GM19468 (cell line): ENCODE data around the gene OMA1.
"Not testable (repeated sequence)": the region's sequence is repeated elsewhere in the genome, so short reads cannot be mapped to it uniquely, and the experiment has no call there.

Source experiments
- ATAC-seq: cut with Tn5 transposase; IDR thresholded peaks from one replicate; pipeline ENCODE4 v1.9.1; 2021; ENCODE audit warnings: mild to moderate bottlenecking, moderate library complexity, moderate number of reproducible peaks; ENCODE audit not compliant: unreplicated experiment; ENCODE audit errors: extremely low read depth

The OMA1 gene

DNA sequence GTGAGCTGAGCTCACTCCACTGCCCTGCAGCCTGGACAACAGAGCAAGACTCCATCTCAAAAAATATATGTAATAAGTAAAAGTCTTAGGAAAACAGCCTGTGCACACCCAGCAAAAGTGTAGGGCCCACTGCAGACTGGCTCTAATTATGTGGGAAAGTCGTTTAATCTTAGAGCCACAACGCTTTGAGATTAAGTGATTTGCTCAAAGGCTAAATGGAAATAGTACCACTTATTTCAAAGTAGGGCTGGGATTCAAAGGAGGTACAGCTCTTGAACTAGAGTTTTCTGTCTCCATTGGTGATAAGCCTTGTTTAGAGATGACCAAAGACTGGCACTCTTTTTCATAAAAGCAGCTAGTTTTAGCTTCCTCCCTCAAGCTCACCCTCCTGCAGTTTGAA, 28.3 kb upstream of the OMA1 start:
- ATAC-seq = no peak

DNA sequence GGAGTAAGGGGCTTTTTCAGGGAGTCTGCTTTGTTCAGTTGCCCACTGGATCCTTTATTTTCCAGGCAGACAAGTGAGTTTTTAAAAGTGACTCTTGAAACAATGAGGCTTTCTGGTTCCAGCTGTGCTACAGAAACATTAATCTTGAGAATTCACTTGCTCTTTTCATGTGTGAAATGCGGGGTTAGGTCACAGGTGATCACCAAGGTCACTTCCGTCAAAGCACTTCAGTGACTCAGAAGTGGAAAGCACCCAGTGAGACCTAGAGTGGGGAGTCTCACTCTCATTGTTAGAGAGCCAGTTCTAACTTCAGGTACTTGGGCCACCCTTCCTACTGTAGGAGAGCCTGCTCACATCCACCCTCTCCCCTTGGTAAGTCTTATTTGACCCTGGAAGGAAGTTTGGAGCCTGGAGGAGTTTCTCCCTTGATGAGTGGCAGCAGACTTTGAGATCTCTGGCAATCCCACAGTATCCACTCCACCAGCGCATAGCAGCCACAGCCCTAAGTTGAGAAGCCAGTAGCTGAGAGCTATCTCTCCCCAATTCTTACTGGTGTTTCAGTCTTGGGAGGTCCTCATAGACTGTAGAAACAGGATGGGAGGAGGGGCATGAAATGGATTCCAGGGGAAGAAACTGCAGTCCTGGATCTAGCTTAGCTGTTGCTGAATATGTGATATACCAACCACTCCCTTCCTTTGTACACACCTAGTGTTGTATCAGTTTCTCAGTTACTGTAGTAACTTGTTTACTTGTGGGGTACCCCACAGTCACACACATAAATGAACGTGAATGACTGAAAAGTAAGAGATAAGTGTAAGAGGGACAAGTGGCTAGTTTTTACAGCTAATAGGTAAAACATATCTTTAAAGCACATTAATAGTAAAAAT, 27.4 kb upstream of the OMA1 start:
- ATAC-seq = peak; percentile 93

DNA sequence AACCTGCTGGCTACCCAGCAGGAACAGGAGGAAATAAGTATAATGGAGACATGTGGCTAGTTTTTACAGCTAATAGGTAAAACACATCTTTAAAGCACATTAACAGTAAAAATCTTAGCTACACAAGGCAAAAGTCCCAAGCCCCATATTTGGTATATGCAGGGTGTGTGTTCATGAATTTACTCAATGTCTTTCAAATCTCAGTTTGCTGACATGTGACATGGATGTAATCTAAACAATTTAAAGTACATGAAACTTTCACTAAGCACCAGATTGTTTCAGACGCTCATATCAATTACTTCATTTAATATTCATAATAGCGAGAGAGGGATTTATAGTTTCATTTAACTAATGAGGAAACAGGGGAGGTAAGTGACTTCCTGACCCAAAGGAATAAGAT, 26.6 kb upstream of the OMA1 start:
- no peak for ATAC-seq

DNA sequence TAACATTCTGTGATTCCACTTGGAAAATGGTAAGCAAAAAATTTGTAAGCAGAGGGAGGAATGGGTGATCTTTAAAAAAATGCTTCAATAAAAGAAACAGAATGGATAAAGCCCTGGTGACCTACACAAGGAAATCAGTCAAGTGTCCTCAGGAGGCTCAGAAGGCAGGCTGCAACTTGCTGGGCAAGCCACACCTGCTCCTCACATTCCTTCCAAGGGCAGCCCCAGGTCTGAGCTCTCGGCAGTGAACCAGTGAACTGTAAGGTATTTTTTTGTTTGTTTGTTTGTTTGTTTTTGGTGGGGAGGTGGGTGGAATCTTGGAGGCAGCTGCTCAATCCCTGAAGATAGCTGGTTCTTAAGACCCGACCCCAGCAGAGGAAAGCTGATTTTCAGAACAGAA, 26.2 kb upstream of the OMA1 start:
- no peak for ATAC-seq

DNA sequence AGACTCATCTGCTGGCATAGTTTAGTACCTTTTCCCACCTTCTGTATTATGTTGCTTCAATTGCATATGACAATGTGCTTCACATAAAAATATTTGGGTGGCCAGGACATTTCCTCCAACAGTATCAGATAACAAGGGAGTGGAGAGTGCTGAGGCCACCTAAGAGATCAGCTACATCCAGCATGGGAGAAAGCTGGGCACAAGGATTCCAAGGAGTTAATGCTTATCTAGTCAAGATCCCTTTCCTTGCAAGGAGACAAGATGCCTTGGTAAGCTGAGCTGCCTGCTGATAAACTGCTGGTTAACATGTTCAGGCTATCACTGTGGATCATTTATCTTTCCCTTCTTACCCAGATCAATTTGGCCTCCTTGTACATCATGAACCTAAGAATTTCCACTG, 25.1 kb upstream of the OMA1 start:
- ATAC-seq = no peak

DNA sequence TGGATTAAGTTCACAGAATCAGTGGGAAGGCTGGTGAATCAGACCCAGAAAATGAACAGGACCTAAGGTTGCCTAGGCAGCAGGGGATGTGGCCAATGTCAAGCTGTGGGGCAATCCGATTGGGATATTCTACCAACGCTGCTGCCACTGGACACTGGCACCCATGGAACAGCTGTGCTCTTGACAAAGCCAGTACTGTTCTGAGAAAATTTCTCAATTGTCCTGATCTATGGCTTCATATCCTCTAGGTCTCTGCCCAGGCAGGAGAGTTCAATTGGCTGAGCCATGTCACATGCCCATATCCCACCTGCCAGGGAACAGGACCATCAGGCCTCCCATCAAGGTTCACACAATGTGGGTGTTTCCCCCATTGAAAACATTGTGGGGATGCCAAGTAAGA, 24.3 kb upstream of the OMA1 start:
- no peak for ATAC-seq

DNA sequence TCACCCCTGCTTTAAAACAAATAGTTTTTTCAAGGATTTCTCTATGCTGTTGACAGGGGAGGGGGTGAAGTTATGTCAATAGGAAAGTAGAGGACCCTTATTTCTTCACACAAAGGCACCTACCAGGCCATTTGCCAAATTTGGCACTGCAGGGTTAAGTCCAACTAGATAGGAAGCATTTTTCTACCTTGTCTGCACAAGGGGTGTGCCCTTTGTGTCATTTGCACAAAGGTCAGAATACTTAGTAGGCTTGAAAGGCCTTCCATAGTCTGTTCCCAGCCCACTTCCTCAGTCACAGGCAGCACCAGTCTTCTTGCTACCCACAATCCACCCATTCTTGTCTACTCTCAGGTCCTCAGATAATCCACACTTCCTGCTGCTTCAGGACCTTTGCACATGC, 23.6 kb upstream of the OMA1 start:
- no peak for ATAC-seq

DNA sequence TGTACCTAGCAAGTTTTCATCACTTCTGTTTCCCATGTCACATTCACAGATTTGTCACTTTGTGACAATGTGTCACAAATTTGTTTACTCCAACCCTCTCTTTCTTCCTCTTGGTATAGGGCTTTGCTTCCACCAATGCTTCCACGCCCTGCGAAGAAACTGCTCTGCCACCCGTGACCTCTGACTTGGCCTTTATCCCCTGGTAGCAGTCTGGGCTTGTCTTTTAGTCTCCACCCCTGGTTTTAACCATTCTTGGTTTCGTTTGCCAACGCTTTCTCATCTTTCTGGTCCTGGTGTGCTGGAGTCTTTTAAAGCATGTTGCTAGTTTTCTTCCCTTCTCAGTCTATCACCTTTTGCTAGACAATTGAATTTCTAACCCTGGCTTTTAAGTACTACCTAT, 22.4 kb upstream of the OMA1 start:
- ATAC-seq = no peak

DNA sequence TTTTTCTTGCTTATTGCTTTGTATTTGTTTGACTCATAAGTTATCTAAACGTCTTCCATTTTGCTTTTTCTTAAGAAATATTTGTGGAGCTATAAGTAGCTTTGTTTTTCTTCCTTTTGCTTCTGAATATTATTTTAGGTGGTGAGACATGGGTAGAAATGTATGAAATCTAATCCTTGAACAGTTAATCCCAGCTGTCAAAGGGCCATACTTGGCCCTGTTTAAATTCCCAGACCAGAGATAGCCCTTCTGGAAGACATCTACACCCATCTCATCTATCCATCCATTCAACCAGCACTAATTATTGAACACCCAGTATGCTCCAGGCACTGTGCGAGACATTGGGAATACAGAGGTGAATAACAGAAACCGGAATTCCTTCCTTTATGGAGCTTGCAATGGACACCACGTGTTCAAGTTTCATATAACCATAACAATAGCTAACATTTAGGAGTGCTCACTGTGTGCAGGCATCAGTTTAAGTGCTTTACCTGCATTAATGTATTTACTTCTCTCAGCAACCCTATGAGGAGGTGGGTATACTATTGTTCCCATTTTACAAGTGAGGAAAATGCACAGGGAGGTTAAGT, 21.8 kb upstream of the OMA1 start:
- ATAC-seq = no peak

DNA sequence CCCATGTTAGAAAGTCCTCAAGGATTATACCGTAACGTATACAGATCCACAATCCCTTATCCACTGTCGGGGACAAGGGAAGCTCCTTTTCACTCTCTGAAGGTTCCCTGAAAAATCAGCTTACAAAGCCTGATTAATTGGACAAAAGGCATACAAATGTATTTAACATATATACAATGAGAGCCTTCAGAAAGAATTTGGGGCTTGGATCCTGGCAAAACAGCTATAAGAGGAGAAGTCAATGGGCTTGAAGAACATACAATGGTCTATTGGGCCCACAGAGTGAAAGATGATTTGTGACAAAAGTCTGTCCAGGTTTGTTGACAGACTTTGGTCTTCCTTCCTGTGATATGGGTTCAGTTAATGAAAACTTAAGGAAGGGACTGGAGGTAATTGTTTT, 19.8 kb upstream of the OMA1 start:
- ATAC-seq = no peak

DNA sequence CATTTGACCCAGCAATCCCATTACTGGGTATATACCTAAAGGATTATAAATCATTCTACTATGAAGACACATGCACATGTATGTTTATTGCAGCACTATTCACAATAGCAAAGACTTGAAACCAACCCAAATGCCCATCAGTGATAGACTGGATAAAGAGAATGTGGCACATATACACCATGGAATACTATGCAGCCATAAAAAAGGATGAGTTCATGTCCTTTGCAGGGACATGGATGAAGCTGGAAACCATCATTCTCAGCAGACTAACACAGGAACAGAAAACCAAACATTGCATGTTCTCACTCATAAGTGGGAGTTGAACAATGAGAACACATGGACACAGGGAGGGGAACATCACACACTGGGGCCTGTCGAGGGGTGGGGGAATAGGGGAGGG, 17.2 kb upstream of the OMA1 start:
- ATAC-seq = not testable (repeated sequence)

DNA sequence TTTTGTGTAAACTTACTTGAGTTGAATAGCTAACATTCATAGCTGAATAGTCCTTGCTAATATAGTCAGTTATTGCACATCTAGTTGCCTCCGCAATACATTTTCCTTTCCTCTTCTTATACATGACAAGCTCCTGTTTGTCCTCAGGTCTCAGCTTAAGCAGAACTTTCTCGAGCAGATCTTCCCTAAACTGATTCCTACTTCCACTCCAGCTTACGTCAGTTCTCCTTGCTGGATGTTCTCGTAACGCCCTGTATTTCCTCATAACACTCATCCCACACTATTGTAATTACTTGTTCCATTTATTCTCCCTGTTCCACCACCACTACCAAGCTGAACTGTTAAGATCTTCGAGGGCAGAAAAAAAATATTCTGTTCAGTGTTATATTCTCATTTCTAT, 15.1 kb upstream of the OMA1 start:
- ATAC-seq = no peak

DNA sequence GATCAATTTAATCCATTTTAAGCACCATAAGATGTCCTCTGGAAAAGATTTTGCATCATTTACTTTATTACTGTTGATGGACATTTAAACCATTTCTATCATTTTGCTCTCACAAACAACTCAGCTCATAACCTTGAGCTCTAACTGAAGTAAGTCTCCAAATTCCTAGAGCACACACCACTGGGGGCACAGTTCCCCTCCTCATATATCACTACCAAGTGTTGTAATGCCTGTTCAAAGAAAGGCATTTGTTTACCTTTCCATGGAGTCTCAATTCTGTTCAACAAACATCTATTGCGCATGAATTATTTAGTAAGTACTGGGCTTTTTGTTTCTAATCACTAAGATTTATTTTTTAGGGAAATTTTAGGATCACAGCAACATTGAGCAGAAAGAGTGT, 8.9 kb upstream of the OMA1 start:
- ATAC-seq = no peak

DNA sequence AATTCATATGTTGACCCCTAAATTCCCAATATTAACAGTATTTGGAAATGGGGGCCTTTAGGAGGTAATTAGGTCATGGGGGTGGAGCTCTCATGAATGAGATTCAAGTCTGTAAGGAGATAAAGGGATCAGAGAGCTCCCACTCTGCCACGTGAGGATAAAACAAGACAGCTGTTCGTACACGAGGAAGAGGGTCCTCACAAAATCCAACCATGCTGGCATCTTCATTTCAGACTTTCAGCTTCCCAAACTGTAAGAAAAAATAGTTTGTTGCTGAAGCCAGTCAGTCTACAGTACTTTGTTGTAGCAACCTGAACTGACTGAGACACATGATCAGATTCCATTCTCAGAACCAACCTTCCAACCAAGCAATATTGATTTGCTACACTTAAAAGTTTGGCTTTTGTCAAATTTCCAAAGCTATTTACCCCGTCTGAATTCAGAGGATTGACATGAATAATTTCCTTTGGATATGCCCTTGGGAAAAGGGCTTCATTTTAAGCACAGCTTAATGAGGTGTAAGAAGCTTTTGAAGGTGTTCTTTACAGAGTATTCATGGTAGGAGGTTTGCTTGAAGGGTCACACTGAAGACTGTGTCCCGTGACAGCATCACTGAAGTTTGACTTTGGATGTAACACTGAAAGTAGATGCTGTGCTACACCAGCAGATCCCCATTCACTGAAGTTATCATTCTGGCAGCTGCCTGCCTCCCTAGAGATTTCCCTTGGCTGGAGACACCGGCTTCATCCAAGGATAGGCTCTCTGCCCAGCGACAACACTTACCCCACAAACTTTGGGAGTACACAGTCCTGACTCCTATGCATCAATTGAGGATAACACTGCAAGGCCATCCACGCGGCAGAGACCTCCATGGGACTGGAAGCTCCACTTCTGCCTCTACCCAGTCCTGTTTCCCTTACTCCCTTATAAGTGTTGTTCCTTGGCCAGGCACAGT, 4.9 kb upstream of the OMA1 start:
- no peak for ATAC-seq

DNA sequence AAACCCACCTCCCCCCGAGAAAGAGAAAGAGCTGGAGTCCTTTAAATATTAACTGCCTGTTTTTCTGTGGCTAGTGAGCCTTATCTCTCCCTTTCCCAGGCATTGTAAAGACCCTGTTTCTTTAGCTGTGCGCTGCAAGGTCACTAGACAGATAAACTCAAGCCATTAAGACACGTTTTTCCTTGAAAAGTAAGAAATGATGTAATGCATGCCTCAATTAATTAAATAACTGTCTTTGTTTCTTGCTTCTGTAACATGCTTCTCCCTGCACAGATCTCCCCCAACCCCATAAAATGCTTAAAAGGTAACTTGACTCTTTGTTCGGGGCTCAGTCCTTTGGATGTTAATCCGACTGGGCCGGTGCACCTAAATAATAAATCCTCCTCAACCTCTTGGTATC, 2.8 kb upstream of the OMA1 start:
- not testable (repeated sequence) for ATAC-seq

DNA sequence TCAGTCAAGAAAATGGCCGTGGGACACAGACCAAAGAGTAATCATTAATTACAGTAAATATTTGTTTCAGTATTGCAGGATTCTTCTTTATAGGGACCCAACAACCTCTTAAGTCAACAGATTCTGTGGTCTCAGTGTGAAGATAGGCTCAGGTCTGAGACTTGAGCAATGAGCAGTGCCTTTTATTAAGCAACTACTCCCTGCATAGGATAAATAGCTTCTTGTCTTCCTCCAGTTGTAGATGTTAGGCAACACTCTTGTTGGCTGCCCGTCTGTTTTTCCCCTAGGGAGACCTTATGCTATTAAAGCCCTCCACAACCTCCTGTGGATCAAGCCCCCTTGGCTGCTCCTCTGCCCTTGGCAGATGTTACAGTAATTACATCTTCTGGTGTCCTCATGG, 1.8 kb upstream of the OMA1 start:
- ATAC-seq = no peak

DNA sequence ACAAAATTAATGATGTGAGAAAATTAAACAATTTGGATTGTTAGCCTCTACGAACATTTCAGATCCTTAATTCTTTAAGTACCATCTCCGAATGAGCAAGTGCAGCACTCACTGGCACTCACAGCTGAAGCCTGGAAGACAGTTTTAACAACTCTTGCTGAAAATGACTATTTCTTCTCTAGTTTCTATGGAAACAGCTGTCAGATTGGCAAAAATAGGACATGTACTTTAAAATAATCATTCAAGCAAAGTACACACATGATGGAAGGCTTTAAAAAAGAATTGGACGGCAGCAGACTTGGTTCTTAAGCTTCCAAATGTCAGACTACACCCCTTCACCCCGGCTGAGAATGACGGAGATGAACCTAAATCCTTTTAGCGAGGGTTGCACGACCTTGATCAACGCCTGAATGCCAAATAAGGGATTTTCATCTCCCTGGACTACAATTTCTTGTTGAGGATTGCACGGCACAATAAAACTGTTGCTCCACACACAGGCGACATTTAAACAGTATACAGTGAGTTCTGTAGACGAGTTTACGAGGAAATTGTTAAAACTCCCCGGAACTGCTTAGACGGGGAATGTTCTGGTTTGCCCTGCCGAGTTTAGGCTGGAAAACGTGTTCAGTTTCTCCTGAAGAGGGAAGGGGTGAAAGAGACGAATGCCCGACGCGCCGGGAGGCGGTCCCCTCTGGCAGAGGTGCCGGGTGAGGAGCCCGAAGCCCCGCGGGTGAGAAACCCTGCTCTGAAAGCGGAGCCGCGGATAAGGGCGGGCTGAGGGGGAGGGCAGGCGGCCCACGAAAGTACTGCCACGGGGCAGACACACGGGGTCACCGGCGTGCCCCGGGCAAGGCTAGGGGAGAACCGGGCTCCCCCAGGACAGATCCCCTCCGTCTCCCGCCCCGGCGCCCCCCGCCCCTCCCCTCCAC, 671 bp downstream of the OMA1 start:
- ATAC-seq = no peak

DNA sequence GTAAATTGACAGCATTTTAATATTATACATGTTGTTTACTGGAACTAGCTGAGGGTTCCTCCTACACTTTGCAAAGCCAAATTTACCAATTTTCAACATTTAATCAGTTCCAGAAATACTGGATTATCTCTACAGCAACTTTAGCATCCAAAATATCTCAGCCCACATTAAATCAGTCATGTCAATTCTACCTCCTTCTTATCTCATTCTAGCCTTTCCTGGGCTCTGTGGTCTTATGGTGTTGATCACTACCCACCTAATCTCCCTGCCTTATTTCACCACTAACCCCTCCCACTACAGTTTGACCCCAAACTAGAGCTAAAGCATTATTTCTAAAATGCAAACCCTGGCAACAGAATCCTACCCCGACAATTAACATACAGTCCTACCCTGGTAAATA, 3.3 kb downstream of the OMA1 start:
- ATAC-seq = no peak

DNA sequence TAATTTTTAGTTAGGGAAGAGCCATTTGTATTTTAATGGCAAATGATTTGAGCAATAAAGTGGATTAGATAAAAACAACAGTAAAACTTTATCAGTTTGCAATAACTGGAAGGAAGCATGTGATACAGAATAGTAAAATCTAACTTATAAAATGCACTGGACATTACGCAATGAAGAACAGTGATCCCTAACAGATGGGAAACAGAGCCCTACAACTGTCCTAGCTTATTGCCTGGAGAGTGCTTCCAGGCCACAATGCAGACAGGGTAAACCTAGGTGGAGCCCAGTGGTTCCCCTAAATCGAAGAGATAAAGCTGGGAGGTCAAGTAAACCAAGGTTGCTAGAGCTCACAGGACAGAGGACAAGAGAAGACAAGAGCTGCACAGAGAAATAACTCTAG, 7.0 kb downstream of the OMA1 start:
- no peak for ATAC-seq

DNA sequence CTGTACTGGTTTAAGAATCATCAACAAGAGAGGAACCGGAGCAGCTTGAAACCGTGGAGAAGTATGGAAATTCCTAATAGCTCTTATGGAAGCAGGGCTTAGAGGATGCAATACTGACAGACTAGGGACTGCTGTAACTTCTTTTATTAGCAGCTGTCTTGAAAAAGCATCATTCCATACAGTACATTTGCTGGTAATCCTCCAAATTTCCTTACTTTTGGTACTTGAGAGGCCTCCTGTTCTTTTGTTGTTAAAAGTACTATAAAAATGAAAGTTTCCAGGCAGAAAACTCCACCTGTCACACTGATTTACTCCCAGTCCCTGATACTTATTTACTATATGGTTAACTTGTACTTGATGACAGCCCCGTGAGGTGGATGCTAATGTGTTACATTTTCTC, 7.7 kb downstream of the OMA1 start:
- no peak for ATAC-seq
